Measurements from ENCODE around the gene GABRP.
"Not testable (repeated sequence)": the region's sequence is repeated elsewhere in the genome, so short reads cannot be mapped to it uniquely, and the experiment has no call there.

The GABRP gene

GRCh38 chr5:170761048-170761707 is 22.3 kb upstream of the GABRP start:
- TF ChIP-seq POU6F1 (CRISPR knock-in tag; IDR thresholded peaks at IDR 0.05; ENCODE audit: borderline replicate concordance, low read depth): no peak
- no peak for TF ChIP-seq TSHZ2 (CRISPR knock-in tag; IDR thresholded peaks at IDR 0.05)
- TF ChIP-seq OSR1 (CRISPR knock-in tag; IDR thresholded peaks at IDR 0.05): no peak
- no peak for TF ChIP-seq ZNF565 (CRISPR knock-in tag; conservative IDR thresholded peaks at IDR 0.05; ENCODE audit: low read depth)
- TF ChIP-seq CSDC2 (CRISPR knock-in tag; IDR thresholded peaks at IDR 0.05): no peak
- TF ChIP-seq ISL1 (CRISPR knock-in tag; IDR thresholded peaks at IDR 0.05): no peak
- no peak for TF ChIP-seq PPARA (CRISPR knock-in tag; IDR thresholded peaks at IDR 0.05; ENCODE audit: borderline replicate concordance)
- no peak for TF ChIP-seq ZC3H10 (CRISPR knock-in tag; IDR thresholded peaks at IDR 0.05)
- no peak for TF ChIP-seq TOX (CRISPR knock-in tag; IDR thresholded peaks at IDR 0.05; ENCODE audit: borderline replicate concordance)
- no peak for TF ChIP-seq ZFP3 (CRISPR knock-in tag; IDR thresholded peaks at IDR 0.05)
- TF ChIP-seq CSRNP3 (CRISPR knock-in tag; IDR thresholded peaks at IDR 0.05): no peak
- no peak for TF ChIP-seq ARNTL (CRISPR knock-in tag; IDR thresholded peaks at IDR 0.05; ENCODE audit: borderline replicate concordance, low read depth)
- no peak for TF ChIP-seq GLIS3 (CRISPR knock-in tag; IDR thresholded peaks at IDR 0.05)
- no peak for TF ChIP-seq RARB (CRISPR knock-in tag; IDR thresholded peaks at IDR 0.05)
- TF ChIP-seq SNAI2 (CRISPR knock-in tag; IDR thresholded peaks at IDR 0.05): no peak
- no peak for TF ChIP-seq ESRRG (CRISPR knock-in tag; IDR thresholded peaks at IDR 0.05)
- TF ChIP-seq ZFP30 (CRISPR knock-in tag; IDR thresholded peaks at IDR 0.05): no peak
- no peak for TF ChIP-seq ZNF70 (CRISPR knock-in tag; IDR thresholded peaks at IDR 0.05)
- TF ChIP-seq, protein P1, sequence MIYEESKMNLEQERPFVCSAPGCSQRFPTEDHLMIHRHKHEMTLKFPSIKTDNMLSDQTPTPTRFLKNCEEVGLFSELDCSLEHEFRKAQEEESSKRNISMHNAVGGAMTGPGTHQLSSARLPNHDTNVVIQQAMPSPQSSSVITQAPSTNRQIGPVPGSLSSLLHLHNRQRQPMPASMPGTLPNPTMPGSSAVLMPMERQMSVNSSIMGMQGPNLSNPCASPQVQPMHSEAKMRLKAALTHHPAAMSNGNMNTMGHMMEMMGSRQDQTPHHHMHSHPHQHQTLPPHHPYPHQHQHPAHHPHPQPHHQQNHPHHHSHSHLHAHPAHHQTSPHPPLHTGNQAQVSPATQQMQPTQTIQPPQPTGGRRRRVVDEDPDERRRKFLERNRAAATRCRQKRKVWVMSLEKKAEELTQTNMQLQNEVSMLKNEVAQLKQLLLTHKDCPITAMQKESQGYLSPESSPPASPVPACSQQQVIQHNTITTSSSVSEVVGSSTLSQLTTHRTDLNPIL (CRISPR knock-in tag; IDR thresholded peaks at IDR 0.05; ENCODE audit: low read depth): no peak
- ATAC-seq: no peak

- TF ChIP-seq ESRRG (CRISPR knock-in tag; IDR thresholded peaks at IDR 0.05): no peak
- TF ChIP-seq OSR1 (CRISPR knock-in tag; IDR thresholded peaks at IDR 0.05): no peak
- no peak for TF ChIP-seq ZNF8 (CRISPR knock-in tag; IDR thresholded peaks at IDR 0.05)
- no peak for TF ChIP-seq BACH2 (CRISPR knock-in tag; IDR thresholded peaks at IDR 0.05; ENCODE audit: borderline replicate concordance)
- TF ChIP-seq, protein P1 (CRISPR knock-in tag; IDR thresholded peaks at IDR 0.05; ENCODE audit: low read depth): no peak
- no peak for ATAC-seq
These were observed 21.8 kb upstream of the GABRP start for GRCh38 chr5:170761708-170762066.

DNA sequence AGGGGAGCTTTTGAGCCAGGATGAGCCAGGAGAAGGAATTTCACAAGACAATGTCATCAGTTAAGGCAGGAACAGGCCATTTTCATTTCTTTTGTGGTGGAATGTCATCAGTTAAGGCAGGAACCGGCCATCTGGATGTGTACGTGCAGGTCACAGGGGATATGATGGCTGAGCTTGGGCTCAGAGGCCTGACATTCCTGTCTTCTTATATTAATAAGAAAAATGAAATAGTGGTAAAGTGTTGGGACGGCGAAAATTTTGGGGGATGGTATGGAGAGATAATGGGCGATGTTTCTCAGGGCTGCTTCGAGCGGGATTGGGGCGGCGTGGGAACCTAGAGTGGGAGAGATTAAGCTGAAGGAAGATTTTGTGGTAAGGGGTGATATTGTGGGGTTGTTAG is 21.2 kb upstream of the GABRP start:
- ATAC-seq: not testable (repeated sequence)

GRCh38 chr5:170765868-170766267 is 17.7 kb upstream of the GABRP start:
- not testable (repeated sequence) for ATAC-seq
